Neutrophil (primary cell): ENCODE measurements around the gene NEK4.

ENCODE experiments used
- H3K27ac ChIP-seq: fragments of 200-600 bp; sonication (generic); 2 replicates; pipeline ENCODE4 v1.5.1; 2016; ENCODE audit warnings: mild to moderate bottlenecking, moderate library complexity
- H3K27me3 ChIP-seq: fragments of 200-600 bp; sonication (generic); 2 replicates; pipeline ENCODE4 v1.6.0; 2016; ENCODE audit warnings: mild to moderate bottlenecking
- H3K36me3 ChIP-seq: fragments of 200-600 bp; sonication (generic); 2 replicates; pipeline ENCODE4 v1.5.1; 2017
- H3K4me1 ChIP-seq, 2 experiments: fragments of 200-600 bp in 1 of 2; sonication (generic) in 1 of 2; 1 replicate in 1 of 2; 2 replicates in 1 of 2; pipeline versions ENCODE4 v1.5.1 to v1.6.1; 2013 to 2016; ENCODE audit warnings: low read depth in 1 of 2, low read length in 1 of 2, mild to moderate bottlenecking in 1 of 2, moderate library complexity in 1 of 2; ENCODE audit not compliant: control insufficient read depth in 1 of 2, insufficient read depth in 1 of 2
- H3K4me3 ChIP-seq, 2 experiments: fragments of 200-600 bp in 1 of 2; sonication (generic) in 1 of 2; 1 replicate in 1 of 2; 2 replicates in 1 of 2; pipeline ENCODE4 v1.5.1; 2013 to 2016; ENCODE audit warnings: low read depth in 1 of 2, low read length in 1 of 2, mild to moderate bottlenecking in 1 of 2, moderate library complexity in 1 of 2
- H3K9me3 ChIP-seq: fragments of 200-600 bp; sonication (generic); 2 replicates; pipeline ENCODE4 v1.5.1; 2016
- CTCF ChIP-seq: fragments of 200-600 bp; sonication (generic); IDR thresholded peaks from 2 replicates; pipeline ENCODE4 v1.5.1; 2016; ENCODE audit warnings: antibody characterized with exemption

Gene NEK4

DNA sequence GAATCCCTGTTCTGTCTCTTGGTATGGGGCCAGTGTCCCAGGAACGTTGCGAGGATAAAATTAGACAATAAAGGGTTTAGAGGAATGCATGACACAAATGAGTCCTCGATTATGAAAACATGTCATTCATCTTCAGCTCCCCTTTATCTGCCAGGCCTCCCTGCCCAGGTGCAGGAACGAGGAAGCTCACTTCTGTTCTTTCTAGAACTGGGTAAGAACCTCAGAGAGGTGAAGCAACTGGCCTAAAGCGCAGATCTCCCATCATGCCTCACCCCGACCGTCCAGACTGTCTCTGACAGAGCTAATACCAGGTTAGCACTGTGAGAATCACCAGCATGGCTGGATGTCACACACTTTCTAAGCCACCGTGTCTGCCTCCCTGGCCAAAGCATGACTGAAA lies 5.1 kb upstream of the NEK4 start:
- Histone ChIP-seq H3K9me3 (no peaks in the 10 kb centered on the region), H3K27me3 (no peaks in the 10 kb centered on the region), H3K36me3 (no peaks in the 10 kb centered on the region), H3K4me3 (no peak overlapping the region), H3K4me1 (peaks cover 3 to 4% of the 10 kb centered on the region in 2 experiments), H3K27ac (no peak overlapping the region)
- no peak for TF ChIP-seq CTCF

DNA sequence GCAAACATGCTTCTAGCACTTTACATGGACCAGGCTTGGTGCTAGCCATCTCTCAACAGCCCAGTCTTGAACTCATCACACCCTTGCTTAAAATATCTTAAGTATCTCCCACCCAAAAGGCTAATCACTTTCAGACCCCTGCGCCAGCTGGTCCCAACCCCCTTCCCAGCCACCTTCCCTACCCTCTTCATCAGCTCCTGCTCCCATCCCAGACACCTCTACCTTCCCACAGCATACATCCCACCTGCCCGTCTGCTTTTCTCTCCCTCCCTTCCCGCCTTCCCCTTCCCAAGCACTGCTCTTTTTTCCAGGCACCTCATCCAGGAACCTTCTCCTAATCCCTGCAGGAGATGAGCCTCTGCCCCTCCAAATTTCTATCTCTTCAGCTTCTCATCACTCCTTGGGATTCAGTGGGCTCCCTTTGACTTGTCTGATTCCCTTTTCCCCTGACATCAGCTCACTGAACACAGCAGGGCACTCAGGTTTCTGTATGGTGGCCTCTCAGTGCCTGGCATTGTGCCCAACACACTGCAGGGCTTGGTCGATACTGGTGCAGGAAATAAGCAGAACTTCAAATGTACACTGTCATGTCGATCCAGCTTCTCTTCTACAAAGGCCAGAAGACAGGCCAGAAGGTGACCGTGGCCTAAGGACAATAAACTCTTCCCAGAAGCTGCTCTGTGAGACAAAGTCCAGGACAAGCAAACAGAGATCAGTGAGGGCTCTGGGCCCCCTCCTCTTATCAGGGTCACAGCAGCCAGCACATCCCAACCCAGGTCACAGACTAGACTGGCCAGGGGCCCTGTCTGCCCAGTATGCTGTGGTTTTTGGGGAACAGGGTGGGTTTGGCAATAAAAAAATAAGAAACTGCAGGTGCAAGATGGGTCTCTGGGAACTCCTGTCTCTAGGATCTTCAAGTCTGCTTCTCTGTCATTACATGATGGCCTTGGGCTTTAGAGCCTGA lies 4.4 kb upstream of the NEK4 start:
- H3K27me3 ChIP-seq = no peaks in the 10 kb centered on the region
- H3K4me3 ChIP-seq = no peak overlapping the region
- H3K9me3 ChIP-seq = no peaks in the 10 kb centered on the region
- peaks cover 5 to 7% of the 10 kb centered on the region in 2 experiments for H3K4me1 ChIP-seq
- no peak for TF ChIP-seq CTCF
- no peak overlapping the region for H3K27ac ChIP-seq
- no peaks in the 10 kb centered on the region for H3K36me3 ChIP-seq

DNA sequence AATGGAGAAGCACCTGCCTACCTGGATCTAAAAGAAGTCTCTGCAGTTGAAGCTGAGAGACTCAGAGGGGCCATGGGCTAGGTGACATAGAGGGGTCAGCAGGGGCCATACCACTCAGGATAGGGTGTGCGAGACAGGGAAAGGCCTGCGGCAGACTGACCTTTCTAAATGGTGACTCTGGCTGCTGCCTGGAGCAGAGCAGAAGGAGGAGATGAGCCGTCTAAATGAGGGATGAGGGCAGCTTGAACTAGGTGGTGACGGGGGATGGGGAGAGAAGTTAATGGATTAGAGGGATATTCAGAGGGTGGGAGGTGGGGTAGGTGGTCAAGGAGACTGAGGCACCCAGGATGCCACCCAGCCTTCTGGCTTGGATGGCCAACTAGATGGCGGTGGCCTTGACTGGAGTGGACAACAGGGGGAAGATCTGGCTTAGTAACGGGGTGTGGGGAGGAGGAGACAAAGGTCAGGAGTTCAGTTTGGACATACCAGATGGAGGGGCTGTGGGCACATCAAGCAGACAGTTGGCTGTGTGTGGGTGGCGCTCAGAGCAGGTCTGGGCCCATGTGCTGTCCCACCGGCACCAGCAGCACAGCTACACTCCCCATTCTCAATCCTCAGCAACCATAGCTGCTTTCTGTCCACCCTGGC lies 3.5 kb upstream of the NEK4 start:
- Histone ChIP-seq H3K36me3 (no peaks in the 10 kb centered on the region), H3K9me3 (no peaks in the 10 kb centered on the region), H3K27ac (no peak overlapping the region), H3K4me3 (no peak overlapping the region), H3K4me1 (peaks cover 11 to 17% of the 10 kb centered on the region in 2 experiments), H3K27me3 (no peaks in the 10 kb centered on the region)
- TF ChIP-seq CTCF = no peak

DNA sequence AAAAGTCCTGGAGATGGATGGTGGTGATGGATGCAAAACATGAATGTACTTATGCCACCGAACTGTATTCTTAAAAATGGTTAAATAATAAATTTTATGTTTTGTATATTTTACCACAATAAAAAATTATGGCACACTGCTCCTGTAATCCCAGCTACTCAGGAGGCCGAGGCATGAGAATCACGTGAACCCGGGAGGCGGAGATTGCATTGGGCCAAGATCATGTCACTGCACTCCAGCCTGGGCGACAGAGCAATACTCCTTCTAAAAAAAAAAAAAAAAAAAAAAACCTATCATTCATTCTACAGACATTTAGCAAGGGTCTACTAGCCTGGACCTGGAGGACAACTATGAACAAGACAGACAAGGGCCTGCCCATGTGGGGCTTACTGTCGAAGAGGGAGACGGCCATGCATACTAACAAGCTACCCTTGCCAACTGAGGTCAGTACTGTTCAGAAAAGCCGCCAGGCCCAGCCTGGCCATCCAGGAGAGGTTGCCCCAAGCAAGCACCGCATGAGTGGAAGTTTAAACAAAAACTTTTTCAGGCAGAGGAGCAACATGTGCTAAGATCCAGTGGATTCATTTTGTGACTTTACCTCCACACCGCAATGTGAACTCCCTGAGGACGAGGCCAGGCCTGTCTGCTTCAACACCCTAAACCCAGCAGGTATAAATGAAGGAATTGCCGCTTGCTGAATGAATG lies 2.8 kb upstream of the NEK4 start:
- H3K4me3 ChIP-seq = no peak overlapping the region
- TF ChIP-seq CTCF = no peak
- peaks cover 11 to 17% of the 10 kb centered on the region in 2 experiments for H3K4me1 ChIP-seq
- H3K36me3 ChIP-seq = no peaks in the 10 kb centered on the region
- no peaks in the 10 kb centered on the region for H3K9me3 ChIP-seq
- no peaks in the 10 kb centered on the region for H3K27me3 ChIP-seq
- H3K27ac ChIP-seq = no peak overlapping the region

DNA sequence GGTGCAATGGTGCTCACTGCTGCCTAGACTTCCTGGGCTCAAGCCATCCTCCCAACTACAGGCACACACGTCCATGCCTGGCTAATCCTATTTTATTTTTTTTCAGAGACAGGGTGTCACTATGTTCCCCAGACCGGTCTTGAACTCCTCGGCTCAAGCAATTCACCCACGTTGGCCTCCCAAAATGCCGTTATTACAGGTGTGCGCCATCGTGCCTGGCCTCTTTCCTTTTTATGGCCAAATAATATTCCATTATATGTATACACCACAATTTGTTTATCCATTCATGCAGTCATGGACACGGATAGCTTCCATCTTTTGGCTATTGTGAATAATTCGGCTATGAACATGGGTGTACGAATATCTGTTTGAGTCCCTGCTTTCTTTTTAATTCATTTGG lies 962 bp upstream of the NEK4 start:
- TF ChIP-seq CTCF = no peak
- H3K4me3 ChIP-seq = peak overlapping the region in 1 of 2 experiments; percentile 72
- no peak overlapping the region for H3K27ac ChIP-seq
- peaks cover 6% of the 10 kb centered on the region for H3K36me3 ChIP-seq
- no peaks in the 10 kb centered on the region for H3K9me3 ChIP-seq
- peaks cover 11 to 17% of the 10 kb centered on the region in 2 experiments for H3K4me1 ChIP-seq
- H3K27me3 ChIP-seq = no peaks in the 10 kb centered on the region
